Ureter (tissue), 1 donor: ENCODE measurements around the gene MKRN3. TPM values are rescaled to one million over a fixed set of nuclear protein-coding genes. Genes with fewer than 3 reads are reported as not detected.
"Not testable (repeated sequence)": the region's sequence is repeated elsewhere in the genome, so short reads cannot be mapped to it uniquely, and the experiment has no call there.

Experiments
- DNase-seq: peaks from one replicate; pipeline ENCODE4 v3.0.0-alpha.2; 2020; ENCODE audit warnings: low spot score
- total RNA-seq: library from RNA; stranded (reverse); gene quantifications from one replicate; pipeline ENCODE4 v1.2.4, GENCODE V29; 2023
- donor health status: DM: yes; HTN: yes; CAD: no.

The MKRN3 gene
- total RNA-seq, 1 donor from 2014 or later: 1.1 TPM

- DNase-seq: no peak
Measured at GRCh38 chr15:23589012-23589411, 23.5 kb downstream of the MKRN3 start.

DNA sequence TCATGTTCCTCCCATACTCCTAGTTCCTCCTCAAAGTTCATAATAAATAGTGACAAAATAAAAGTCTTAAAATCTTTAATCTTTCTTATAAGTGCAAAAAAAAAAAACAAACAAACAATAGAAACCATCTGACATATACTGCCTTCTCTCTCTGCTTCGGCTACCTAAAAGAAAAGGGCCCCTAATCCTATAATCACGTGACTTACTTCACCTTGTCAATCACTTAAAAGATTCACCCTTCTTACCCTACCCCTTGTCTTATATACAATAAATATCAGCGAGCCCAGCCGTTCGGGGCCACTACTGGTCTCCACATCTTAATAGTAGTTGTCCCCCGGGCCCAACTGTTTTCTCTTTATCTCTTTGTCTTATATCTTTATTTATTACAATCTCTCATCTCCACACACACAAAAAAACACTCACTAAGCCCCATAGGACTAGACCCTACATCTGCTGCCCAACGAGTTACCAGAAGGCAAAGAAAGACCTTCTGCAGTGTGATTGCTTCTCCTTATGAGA is 28.8 kb downstream of the MKRN3 start:
- DNase-seq: no peak

DNA sequence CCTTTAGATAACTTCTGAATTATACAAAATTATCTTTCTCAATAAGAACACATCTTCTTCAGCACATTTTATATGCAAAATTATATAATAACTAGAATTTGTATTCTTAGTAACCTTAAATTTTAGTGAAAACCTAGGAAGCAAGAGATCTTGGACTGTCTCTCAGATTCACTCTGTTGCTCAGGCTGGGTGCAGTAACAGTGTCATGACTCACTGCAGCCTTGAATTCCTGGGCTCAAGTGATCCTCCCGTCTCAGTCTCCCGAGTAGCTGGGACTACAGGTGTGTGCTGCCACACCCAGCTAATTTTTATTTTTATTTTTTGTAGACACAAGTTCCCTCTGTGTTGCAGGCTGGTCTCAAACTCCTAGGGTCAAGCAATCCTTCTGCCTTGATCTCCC is 29.9 kb downstream of the MKRN3 start:
- DNase-seq: no peak

- DNase-seq: no peak
Measured at GRCh38 chr15:23596736-23597135, 31.3 kb downstream of the MKRN3 start.

GRCh38 chr15:23597278-23597677 is 31.8 kb downstream of the MKRN3 start:
- DNase-seq: not testable (repeated sequence)

GRCh38 chr15:23599053-23599452 is 33.6 kb downstream of the MKRN3 start:
- no peak for DNase-seq

GRCh38 chr15:23602124-23602523 is 36.6 kb downstream of the MKRN3 start:
- no peak for DNase-seq

DNA sequence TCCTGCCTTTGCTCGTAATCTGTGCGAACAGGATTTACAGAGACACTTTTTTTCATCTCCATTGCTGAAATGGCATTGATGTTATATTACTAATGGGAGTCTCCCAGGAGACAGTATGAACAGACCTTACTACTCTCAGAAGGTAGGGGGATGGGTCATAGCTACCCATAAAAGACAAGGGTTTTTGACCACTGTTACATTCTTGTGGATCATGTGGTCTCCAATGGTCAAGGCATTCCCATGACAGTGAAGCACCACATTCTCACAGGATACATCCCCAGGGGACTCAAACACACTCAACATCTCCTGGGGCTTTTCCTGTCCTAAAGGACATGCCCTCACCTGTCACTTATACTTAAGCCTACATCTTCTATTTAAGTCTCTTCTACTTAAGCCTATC is 40.8 kb downstream of the MKRN3 start:
- DNase-seq: no peak

- no peak for DNase-seq
Measured at GRCh38 chr15:23616536-23616935, 51.1 kb downstream of the MKRN3 start.

Other genes with a start within 250 kb of the MKRN3 start
- not detected for gene GOLGA6L26, start 231.5 kb upstream of the MKRN3 start, total RNA-seq
- gene GOLGA8S, start 210.9 kb upstream of the MKRN3 start, total RNA-seq: 0.65 TPM
- not detected for gene GOLGA6L2, start 118.4 kb upstream of the MKRN3 start, total RNA-seq
- gene MAGEL2, start 82.2 kb downstream of the MKRN3 start, total RNA-seq: 0.70 TPM
- gene NDN, start 121.6 kb downstream of the MKRN3 start, total RNA-seq: 36.1 TPM